ENCODE measurements around the gene ANXA6.

ANXA6 gene

GRCh38 chr5:151168602-151169344, 11.2 kb upstream of the ANXA6 start:
- Mint-ChIP-seq H3K27ac (no peak overlapping the region), H3K9me3 (no peaks in the 10 kb centered on the region), H3K4me3 (no peak overlapping the region), H3K27me3 (no peaks in the 10 kb centered on the region), H3K36me3 (ENCODE audit: low read depth) (no peaks in the 10 kb centered on the region), H3K4me1 (peaks cover 14% of the 10 kb centered on the region)
- no peak for ATAC-seq
- no peak for DNase-seq

- Mint-ChIP-seq H3K4me1 (peaks cover 14% of the 10 kb centered on the region), H3K27me3 (no peaks in the 10 kb centered on the region), H3K4me3 (no peak overlapping the region), H3K36me3 (ENCODE audit: low read depth) (no peaks in the 10 kb centered on the region), H3K27ac (no peak overlapping the region), H3K9me3 (no peaks in the 10 kb centered on the region)
- ATAC-seq (no peak), DNase-seq (no peak)
These were observed 9.4 kb upstream of the ANXA6 start for GRCh38 chr5:151167022-151167421.

- Mint-ChIP-seq H3K27ac (no peak overlapping the region), H3K4me3 (no peak overlapping the region), H3K27me3 (no peaks in the 10 kb centered on the region), H3K4me1 (peaks cover 11% of the 10 kb centered on the region), H3K9me3 (no peaks in the 10 kb centered on the region), H3K36me3 (ENCODE audit: low read depth) (no peaks in the 10 kb centered on the region)
- DNase-seq (peak; percentile 79), ATAC-seq (peak; percentile 98)
These were observed 7.3 kb upstream of the ANXA6 start for GRCh38 chr5:151164687-151165392.

- H3K27me3 Mint-ChIP-seq, result no peaks in the 10 kb centered on the region
- H3K9me3 Mint-ChIP-seq, result no peaks in the 10 kb centered on the region
- H3K36me3 Mint-ChIP-seq (ENCODE audit: low read depth), result no peaks in the 10 kb centered on the region
- no peak overlapping the region for H3K4me3 Mint-ChIP-seq
- ATAC-seq (no peak), DNase-seq (no peak)
- peaks cover 30% of the 10 kb centered on the region for H3K4me1 Mint-ChIP-seq
- H3K27ac Mint-ChIP-seq, result no peak overlapping the region
These were observed 5.2 kb upstream of the ANXA6 start for GRCh38 chr5:151162776-151163175.

GRCh38 chr5:151159649-151160373, 2.2 kb upstream of the ANXA6 start:
- DNase-seq (no peak), ATAC-seq (no peak)
- peaks cover 8% of the 10 kb centered on the region for H3K36me3 Mint-ChIP-seq (ENCODE audit: low read depth)
- no peaks in the 10 kb centered on the region for H3K9me3 Mint-ChIP-seq
- no peak overlapping the region for H3K4me3 Mint-ChIP-seq
- H3K27ac Mint-ChIP-seq, result no peak overlapping the region
- H3K4me1 Mint-ChIP-seq, result peaks cover 34% of the 10 kb centered on the region
- H3K27me3 Mint-ChIP-seq, result no peaks in the 10 kb centered on the region

- H3K36me3 Mint-ChIP-seq (ENCODE audit: low read depth), result peaks cover 19% of the 10 kb centered on the region
- no peaks in the 10 kb centered on the region for H3K27me3 Mint-ChIP-seq
- peak overlapping the region; percentile 96 for H3K27ac Mint-ChIP-seq
- ATAC-seq, result no peak
- no peaks in the 10 kb centered on the region for H3K9me3 Mint-ChIP-seq
- peak; percentile 43 for DNase-seq
- H3K4me1 Mint-ChIP-seq, result peaks cover 44% of the 10 kb centered on the region
- H3K4me3 Mint-ChIP-seq, result peak overlapping the region; percentile 95
These were observed 695 bp upstream of the ANXA6 start for GRCh38 chr5:151158287-151158661.

GRCh38 chr5:151156507-151157420, 815 bp downstream of the ANXA6 start:
- ATAC-seq (no peak), DNase-seq (peak; percentile 48)
- Mint-ChIP-seq H3K27me3 (no peaks in the 10 kb centered on the region), H3K4me3 (peak overlapping the region; percentile 95), H3K36me3 (ENCODE audit: low read depth) (peaks cover 22% of the 10 kb centered on the region), H3K27ac (peak overlapping the region; percentile 96), H3K4me1 (peaks cover 59% of the 10 kb centered on the region), H3K9me3 (no peaks in the 10 kb centered on the region)

- Mint-ChIP-seq H3K27me3 (no peaks in the 10 kb centered on the region), H3K4me1 (peaks cover 68% of the 10 kb centered on the region), H3K36me3 (ENCODE audit: low read depth) (peaks cover 25% of the 10 kb centered on the region), H3K4me3 (peak overlapping the region; percentile 95), H3K9me3 (no peaks in the 10 kb centered on the region), H3K27ac (peak overlapping the region; percentile 96)
- ATAC-seq, result no peak
- no peak for DNase-seq
These were observed 1.6 kb downstream of the ANXA6 start for GRCh38 chr5:151155775-151156506.

- DNase-seq, result peak; percentile 53
- H3K9me3 Mint-ChIP-seq, result no peaks in the 10 kb centered on the region
- H3K4me3 Mint-ChIP-seq, result peak overlapping the region; percentile 95
- no peak for ATAC-seq
- H3K27ac Mint-ChIP-seq, result peak overlapping the region; percentile 96
- peaks cover 75% of the 10 kb centered on the region for H3K4me1 Mint-ChIP-seq
- no peaks in the 10 kb centered on the region for H3K27me3 Mint-ChIP-seq
- H3K36me3 Mint-ChIP-seq (ENCODE audit: low read depth), result peaks cover 27% of the 10 kb centered on the region
These were observed 2.4 kb downstream of the ANXA6 start for GRCh38 chr5:151154931-151155774.

GRCh38 chr5:151153766-151154272, 3.8 kb downstream of the ANXA6 start:
- ATAC-seq, result peak; percentile 24
- peaks cover 78% of the 10 kb centered on the region for H3K4me1 Mint-ChIP-seq
- no peaks in the 10 kb centered on the region for H3K27me3 Mint-ChIP-seq
- peaks cover 33% of the 10 kb centered on the region for H3K36me3 Mint-ChIP-seq (ENCODE audit: low read depth)
- H3K4me3 Mint-ChIP-seq, result peak overlapping the region; percentile 95
- no peaks in the 10 kb centered on the region for H3K9me3 Mint-ChIP-seq
- peak; percentile 51 for DNase-seq
- peak overlapping the region; percentile 96 for H3K27ac Mint-ChIP-seq

GRCh38 chr5:151153300-151153699, 4.3 kb downstream of the ANXA6 start:
- no peaks in the 10 kb centered on the region for H3K27me3 Mint-ChIP-seq
- peaks cover 78% of the 10 kb centered on the region for H3K4me1 Mint-ChIP-seq
- peak overlapping the region; percentile 95 for H3K4me3 Mint-ChIP-seq
- DNase-seq (peak; percentile 44), ATAC-seq (peak; percentile 17)
- H3K36me3 Mint-ChIP-seq (ENCODE audit: low read depth), result peaks cover 38% of the 10 kb centered on the region
- no peaks in the 10 kb centered on the region for H3K9me3 Mint-ChIP-seq
- H3K27ac Mint-ChIP-seq, result peak overlapping the region; percentile 96

GRCh38 chr5:151151793-151152192, 5.8 kb downstream of the ANXA6 start:
- H3K27ac Mint-ChIP-seq, result peak overlapping the region; percentile 96
- peak; percentile 66 for DNase-seq
- H3K4me1 Mint-ChIP-seq, result peaks cover 88% of the 10 kb centered on the region
- peak overlapping the region; percentile 95 for H3K4me3 Mint-ChIP-seq
- ATAC-seq, result peak; percentile 58
- peaks cover 53% of the 10 kb centered on the region for H3K36me3 Mint-ChIP-seq (ENCODE audit: low read depth)
- no peaks in the 10 kb centered on the region for H3K9me3 Mint-ChIP-seq
- no peaks in the 10 kb centered on the region for H3K27me3 Mint-ChIP-seq

- H3K27ac Mint-ChIP-seq, result peak overlapping the region; percentile 96
These were observed 6.3 kb downstream of the ANXA6 start for GRCh38 chr5:151151263-151151660.

More at GRCh38 chr5:151151263-151151660, 6.3 kb downstream of the ANXA6 start:
- Mint-ChIP-seq H3K4me1 (peaks cover 94% of the 10 kb centered on the region), H3K36me3 (ENCODE audit: low read depth) (peaks cover 54% of the 10 kb centered on the region), H3K9me3 (no peaks in the 10 kb centered on the region), H3K27me3 (no peaks in the 10 kb centered on the region), H3K4me3 (peak overlapping the region; percentile 95)
- no peak for ATAC-seq
- no peak for DNase-seq
